Stimulated activated CD8-positive, alpha-beta memory T cell treated with anti-CD3 and anti-CD28 coated beads, Interleukin-7, amount 100 ng/mL, for 4 hours (primary cell): ENCODE data around the gene MRPL48.

ENCODE experiments used
- DNase-seq, 2 donors: peaks; one replicate each; pipeline ENCODE4 v3.0.0-alpha.2; 2020; ENCODE audit warnings: low read depth in 2 of 2

Gene MRPL48

DNA sequence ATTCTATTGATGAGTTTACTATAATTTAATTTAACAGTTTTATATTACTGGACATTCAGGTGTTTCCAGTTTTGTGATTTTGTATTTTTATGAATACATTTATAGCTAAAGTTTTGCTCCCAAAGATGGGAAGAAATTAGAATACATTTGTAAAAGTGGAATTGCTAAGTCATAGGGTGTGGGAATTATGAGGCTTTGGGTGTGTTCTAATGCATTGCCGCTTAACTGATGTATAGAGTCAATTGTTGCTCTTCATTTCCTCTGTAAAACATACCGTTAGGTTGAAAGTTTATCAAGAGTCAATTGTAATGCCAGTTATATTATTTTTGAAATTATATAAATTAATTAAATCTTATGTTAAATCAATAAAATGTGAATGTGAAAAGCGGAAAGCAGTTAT lies 105.4 kb downstream of the MRPL48 start:
- DNase-seq = no peak

DNA sequence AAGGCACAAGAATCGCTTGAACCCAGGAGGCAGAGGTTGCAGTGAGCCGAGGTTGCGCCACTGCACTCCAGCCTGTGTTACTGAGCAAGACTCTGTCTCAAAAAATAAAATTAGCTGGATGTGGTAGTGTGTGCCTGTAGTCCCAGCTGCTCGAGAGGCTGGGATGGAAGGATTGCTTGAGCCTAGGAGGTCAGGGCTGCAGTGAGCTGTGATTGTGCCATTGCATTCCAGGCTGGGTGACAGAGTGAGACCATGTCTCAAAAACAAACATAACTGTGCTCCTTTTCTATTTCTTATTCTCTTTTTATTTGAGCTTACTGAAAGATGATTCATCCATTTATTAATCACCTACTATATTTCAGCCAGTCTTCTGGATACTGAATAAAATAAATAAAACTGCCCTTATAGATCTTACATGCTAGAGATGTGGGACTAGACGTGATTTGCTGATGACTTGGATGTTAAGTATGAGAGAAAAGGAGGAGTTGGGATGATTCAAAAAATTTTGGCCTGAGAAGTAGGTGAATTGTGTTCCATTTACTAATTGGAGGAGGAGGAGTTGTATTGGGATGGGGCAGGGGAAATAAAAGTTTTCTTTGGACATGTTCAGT lies 107.2 kb downstream of the MRPL48 start:
- no peak for DNase-seq

DNA sequence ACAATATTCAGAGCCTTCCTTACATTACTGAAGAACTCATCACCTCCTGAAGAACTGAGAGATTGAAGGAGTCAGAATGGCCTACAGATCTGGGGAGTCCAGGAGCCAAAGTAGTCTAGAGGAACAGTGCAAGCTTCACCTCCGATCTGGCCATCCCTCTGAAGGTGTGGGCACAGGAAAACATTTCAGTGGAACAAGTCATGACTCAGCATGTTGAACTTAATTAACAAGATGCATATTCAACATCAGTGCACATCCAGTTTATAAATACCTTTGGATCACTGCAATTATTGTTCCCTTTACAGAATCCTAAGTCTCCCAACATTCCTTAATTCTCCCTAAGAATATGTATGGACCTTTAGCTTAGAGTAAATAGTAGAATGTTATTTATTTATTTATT lies 114.6 kb downstream of the MRPL48 start:
- no peak for DNase-seq

DNA sequence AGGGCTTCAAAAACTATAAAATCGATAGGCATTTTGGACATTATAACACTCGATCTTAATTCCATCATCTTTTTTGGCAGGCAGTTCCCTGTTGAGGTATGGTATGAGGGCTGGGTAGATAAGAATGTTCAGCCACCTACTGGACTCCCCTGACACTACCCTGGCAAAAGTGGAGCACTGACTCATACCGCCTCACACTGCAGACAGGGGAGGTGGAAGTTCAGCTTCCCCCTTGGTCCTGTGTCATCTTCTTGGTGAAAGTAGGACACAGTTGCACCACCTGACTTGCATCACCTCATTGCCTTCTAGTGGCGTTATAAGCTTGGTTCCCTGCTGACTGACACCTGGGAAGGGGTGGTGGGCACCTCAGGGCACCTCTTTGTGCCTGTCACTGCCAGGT lies 119.5 kb downstream of the MRPL48 start:
- DNase-seq = no peak

DNA sequence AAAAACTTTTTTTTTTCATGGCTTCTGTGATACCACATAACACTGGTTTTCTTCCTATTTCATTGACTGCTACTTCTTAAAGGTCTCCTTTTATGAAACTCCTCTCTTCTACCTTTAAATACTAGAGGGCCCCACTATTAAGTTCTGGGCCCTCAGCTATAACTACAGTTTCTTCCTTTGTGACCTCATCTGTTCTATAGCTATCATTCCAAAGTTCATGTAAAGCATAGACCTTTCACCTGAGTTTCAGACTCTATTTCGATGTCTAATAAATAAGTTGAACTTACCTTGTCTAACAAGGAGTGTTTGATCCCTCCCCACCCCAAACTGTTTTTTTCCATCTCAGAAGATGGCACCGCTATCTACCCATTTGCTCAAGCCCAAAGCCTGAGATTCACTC lies 124.4 kb downstream of the MRPL48 start:
- no peak for DNase-seq

DNA sequence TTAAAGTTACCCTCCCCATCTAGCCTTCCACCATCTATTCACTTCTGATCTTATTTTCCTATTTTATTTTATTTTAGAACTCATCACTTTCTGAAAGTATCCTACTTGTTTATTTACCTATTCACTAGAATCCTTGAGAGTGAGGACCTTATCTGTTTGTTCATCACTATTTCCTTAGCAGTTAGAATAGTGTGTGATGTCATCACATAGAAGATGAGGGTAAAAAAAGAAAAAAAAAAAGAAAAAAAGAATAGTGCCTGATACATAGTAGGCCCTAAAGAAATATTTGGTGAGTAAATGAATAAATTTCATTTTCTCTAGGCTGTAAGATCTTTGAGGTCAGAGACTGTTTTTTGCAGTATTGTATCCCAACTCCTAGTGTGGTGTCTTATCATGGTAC lies 125.8 kb downstream of the MRPL48 start:
- no peak for DNase-seq

DNA sequence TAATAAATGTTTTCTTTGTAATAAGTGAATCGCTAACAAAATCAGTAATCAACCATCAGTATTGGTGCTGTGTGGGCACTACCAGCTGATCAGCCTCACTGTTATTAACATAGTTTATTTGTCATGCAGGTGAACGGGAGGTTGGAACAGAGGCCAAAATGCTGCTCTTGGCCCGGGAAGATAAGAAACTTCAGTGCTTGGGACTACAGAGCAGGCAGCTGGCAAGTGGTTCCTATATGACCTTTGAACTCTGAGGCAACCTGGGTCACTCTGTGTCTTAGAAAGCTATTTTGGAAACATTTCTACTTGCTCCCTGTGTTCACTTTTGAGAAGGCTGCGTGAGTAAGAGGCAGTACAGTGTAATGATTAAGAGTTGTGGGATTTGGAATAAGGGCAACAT lies 126.6 kb downstream of the MRPL48 start:
- no peak for DNase-seq
